HG02678 (cell line): ENCODE data around the gene ABCB6.

Source experiments
- ATAC-seq: cut with Tn5 transposase; IDR thresholded peaks from one replicate; pipeline ENCODE4 v1.9.1; 2021; ENCODE audit warnings: mild to moderate bottlenecking, moderate library complexity; ENCODE audit not compliant: unreplicated experiment

The ABCB6 gene

DNA sequence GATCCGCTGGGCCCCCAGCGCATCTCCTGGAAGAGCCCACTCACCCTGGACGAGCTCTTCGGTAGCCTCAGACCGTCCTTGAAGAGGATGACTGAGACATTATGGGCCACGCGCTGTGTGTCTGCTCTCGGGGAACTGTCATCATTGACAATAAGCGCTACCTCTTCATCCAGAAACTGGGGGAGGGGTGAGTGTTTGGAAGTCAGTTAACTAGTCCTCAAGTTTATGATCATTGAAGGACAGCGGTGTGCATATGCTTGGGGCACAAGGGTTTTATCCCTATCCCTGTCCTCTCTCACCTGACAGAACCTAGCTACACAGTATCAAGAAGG lies 27.1 kb upstream of the ABCB6 start:
- no peak for ATAC-seq

DNA sequence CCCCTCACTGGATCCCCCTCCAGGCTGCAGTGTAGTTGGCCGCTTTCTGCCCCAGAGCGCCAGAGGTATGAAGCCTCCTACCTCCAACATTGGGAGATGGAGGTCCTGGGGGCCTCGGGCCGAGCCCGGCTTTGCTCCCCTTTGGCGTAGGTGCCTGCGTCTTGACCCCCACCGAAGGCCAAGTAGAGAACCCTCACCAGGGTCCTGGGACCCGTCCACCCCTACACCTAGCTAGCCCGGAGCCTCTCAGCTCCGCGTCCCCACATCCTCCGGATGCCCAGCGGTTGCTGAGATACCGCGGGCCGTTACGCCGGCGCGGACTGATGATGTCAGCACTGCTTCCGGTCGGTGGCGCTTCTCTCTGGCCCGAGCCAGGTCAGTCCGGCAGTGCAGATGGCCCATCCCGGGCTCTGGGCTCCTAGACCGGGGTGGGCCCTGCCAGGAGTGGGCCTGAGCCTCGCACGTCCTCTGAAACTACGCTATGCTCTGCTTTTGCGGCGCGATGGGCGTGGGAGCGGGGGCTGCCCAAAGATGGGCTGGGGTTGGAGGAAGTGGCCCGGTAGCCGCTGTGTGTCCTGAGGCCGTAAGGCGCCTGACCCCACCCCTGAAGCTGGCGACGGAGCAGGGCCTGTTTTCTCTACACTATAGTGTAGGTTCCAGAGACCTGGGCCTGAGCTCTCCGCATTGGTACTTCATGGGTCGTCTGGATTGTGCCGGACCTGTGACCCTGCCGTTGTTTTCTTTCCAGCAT lies 26.6 kb upstream of the ABCB6 start, which contains the start of the genes GLB1L and STK16:
Gene GLB1L (minus strand): TSS at position 297 of the 751 bp plus-strand sequence. CDS start 1,871 bp downstream, outside the sequence.
Gene STK16 (plus strand): TSS at position 332 of the 751 bp plus-strand sequence. CDS start 521 bp downstream, outside the sequence.
- ATAC-seq = peak; percentile 67

DNA sequence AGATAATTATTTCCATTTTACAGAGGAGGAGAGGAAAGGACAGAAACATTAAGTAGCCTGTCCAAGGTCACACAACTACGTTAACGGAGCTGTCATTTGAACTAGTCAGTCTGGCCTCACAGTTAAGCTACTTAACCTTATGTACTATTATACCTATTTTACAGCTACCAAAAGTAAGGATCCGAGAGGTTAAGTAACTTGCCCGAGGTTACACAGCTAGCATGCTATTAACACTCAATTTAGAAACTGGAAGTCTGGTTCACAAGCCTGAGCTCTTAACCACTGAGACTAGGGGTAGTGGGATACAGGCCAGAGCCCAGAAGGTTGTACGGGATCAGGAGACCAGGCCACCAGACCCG lies 26.0 kb upstream of the ABCB6 start:
- no peak for ATAC-seq

GRCh38 chr2:219243291-219243761 lies 24.6 kb upstream of the ABCB6 start:
- ATAC-seq = no peak

DNA sequence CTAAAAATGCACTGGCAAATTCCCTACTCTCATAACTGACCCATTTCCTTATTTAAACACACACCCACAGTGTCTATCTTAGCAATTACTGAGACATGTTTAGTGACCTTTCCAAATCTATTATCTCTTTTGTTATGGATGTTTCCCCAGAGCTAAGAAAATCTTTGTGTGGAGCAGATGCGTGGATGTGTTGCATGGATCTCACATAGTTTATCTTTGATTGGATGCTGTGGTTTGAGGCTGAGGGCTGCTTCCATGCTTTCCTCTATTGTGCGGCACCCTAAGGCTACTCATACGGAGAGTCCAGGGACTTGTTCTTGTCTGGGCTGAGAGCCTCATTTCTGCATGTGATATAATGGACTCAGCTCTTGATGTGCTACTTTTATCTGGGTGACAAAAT lies 15.6 kb upstream of the ABCB6 start:
- ATAC-seq = no peak

DNA sequence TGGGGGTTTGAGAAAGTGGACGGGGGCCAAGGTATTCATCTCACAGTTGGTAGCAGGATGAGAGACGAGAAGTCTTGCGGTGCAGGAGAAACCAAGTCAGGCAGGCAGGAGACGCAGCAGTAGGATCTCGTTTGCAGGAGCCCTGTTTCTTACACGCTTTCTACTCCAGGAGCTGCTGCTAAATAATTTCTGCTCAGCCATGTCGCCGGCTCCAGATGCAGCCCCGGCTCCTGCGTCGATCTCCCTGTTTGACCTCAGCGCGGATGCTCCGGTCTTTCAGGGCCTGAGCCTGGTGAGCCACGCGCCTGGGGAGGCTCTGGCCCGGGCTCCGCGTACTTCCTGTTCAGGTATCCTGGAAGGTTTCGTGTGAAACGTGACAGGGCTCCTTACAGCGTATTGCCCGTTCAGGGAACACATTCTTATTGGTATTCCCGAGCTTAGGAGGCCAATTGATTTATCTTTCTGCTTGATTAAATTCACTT lies 11.3 kb upstream of the ABCB6 start:
- ATAC-seq = no peak

DNA sequence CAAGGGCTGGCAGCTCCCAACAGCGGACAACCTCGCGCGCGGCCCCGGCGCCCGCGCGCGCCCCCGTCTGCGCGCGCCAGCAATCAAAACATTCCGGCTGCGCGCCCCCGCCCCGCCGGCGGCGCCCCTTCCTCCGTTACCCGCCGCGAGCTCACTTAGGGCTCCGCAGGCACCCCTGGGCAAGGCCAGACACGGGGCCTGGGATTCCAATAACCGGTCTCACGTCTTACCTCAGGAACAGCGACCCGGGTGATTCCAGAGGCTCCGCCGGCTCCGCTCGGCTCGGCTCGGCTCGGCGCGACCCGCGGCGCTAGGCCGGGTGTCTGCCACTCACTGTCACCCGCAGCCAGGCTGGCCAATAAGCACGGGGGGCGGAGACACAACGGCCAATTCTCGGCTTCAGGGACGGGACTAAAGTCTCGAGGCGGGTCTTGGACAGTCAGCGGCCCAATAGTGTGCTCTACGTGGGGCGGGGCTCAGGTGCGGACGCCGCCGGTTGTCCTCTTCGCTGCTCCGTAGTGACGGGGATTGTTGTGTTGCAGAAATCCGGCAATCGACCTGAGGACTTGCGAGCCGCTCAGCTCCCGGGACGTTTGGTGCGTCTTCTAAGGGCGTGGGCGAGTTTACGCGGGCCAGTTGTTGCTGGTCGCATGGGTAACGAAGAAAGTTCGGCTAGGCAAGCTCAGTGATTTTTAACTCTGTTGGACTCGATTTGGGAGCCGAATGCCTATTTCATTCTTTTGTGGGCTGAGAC lies 10.7 kb upstream of the ABCB6 start, which contains the start of the genes ANKZF1 and ATG9A:
Gene ANKZF1 (plus strand): TSS at position 502 of the 754 bp plus-strand sequence. CDS start 452 bp downstream, outside the sequence.
Gene ATG9A (minus strand): TSS at position 332 of the 754 bp plus-strand sequence. CDS start 1,612 bp downstream, outside the sequence.
- ATAC-seq = peak; percentile 98

DNA sequence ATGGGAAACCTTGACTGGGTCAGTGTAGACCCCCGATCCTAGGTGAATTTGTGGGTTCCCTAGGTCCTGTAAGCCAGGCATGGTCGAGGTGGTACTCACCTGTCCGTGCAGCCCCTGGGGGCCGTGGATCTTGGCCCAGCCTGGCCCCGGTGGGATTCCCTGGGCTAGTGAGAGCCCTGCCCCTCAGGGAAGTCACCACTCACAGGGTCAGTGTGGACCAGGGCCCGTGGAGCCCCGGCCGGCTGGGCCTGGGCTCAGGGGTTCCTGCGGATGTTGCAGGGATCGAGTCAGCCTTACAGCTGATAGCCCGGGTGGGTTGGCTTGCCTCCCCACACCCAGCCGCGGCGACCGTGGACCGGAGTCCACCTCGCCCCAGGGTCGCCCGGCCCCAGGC lies 10.2 kb upstream of the ABCB6 start:
- no peak for ATAC-seq

- ATAC-seq = no peak
Observed at GRCh38 chr2:219228041-219228910, 9.5 kb upstream of the ABCB6 start.

GRCh38 chr2:219225350-219225749 lies 6.6 kb upstream of the ABCB6 start:
- ATAC-seq = no peak

- no peak for ATAC-seq
Observed at GRCh38 chr2:219223831-219224610, 5.3 kb upstream of the ABCB6 start.

DNA sequence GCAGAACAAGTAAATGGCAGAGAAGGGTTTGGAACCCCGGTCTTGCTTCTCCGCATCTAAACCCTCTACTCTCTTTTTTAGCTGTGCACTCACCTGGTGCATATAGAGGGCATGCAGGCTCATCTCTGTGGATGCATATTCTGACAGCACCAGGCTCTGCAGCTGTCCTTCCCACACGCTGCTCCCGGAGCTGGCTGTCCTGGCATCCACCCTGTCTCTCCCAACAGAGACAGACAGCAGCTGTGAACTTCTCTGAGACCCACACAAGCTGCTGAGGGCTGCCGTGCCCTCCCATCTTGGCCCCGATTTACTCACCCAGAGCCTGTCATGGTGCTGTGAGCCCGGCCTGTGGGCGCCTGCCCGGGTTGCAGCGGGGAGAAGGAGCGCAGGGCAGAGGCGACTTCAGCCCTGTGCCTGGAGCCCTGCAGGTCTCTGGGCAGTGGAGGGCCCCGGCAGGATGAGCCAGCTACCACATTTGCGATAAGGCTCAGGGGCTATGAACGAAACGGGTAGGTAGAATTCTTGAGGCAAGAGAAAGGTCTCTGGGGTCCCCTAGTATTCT lies 3.3 kb upstream of the ABCB6 start:
- no peak for ATAC-seq

GRCh38 chr2:219220652-219221402 lies 2.1 kb upstream of the ABCB6 start:
- ATAC-seq = no peak

GRCh38 chr2:219219784-219220532 lies 1.2 kb upstream of the ABCB6 start:
- ATAC-seq = no peak

DNA sequence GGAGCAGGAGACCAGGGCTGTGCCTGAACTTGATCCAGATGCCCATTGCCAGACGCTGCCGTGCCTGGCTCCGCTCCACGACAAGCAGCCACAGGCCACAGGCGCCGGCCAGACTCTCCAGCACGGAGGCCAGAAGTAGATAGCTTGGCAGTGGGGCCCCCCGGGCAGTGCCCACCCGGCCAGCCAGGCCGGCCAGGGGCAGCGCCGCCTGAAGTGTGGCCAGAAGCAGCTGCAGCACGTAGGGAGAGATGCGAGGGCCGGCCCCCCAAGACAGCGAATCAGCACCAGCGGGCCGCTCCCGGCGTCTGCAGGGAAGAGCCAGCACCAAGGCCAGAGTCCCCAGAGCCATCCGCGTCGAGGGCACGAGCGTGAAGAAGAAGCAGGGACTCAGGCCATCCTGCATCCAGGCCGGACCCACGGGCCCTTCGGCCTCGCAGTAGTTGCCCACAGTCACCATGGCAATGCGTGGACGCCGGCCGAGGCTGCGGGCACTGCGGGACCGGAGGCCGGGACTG lies 484 bp downstream of the ABCB6 start:
- peak; percentile 21 for ATAC-seq

DNA sequence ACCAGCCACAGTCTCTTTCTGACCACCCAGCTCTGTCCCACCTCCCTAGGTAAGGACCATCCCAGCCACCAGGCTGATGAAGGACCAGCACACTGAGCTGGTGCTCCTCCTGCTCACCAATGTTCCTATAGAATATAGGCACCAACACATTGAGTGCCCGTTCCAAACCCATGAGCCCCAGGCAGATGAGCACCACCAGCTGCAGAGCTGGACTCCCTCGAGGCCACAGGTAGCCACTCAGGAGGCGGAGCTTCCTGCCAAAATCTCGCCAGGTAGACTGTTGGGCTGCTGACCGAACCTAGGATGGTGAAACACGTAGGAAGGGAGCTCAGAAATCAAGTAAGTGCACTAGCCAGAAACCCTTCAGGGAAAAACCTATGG lies 2.2 kb downstream of the ABCB6 start:
- ATAC-seq = no peak

DNA sequence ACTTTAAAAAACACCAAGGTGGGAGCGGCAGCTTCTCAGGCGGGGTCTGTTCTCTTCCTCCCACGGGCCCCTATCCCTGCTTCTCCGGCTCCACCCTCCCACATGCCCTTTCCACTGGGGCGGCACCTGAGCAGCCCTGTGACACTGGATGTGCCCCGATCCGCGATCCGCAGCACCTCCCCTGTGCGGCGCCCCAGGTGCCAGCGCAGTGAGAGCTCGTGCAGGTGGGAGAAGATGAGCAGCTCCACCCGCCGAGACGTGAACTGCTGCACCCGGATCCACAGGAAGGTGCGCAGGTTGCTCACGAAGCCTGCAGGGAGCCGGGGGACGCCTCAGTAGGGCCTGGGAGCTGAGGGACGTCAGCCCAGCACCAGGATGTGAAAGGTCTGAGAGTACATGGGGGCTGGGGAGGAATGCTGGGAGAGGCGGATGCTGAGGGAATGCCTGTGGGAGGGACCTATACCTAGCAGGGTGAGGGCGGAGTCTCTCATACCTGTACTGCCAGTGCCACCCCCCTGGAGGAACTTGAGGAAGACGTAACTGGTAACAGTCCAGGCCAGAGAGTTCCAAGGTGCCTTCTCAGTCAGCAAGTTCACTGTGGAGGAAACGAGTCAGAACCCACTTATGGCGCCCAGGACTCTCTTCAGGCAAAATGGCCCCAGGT lies 2.8 kb downstream of the ABCB6 start:
- no peak for ATAC-seq

- no peak for ATAC-seq
Observed at GRCh38 chr2:219214786-219215185, 4.0 kb downstream of the ABCB6 start.
